BE2C (cell line): ENCODE results near the gene KIF19.

ENCODE experiments used
- DNase-seq: peaks from one replicate; pipeline ENCODE4 v3.0.0-alpha.2; 2020
- H3K27me3 ChIP-seq: fragments of 250-450 bp; sonication (Bioruptor Pico); 2 replicates; pipeline ENCODE4 v1.5.1; 2020; ENCODE audit warnings: mild to moderate bottlenecking
- H3K36me3 ChIP-seq: fragments of 250-450 bp; sonication (Bioruptor Pico); 2 replicates; pipeline ENCODE4 v1.5.1; 2020; ENCODE audit warnings: mild to moderate bottlenecking
- H3K4me1 ChIP-seq: fragments of 250-450 bp; sonication (Bioruptor Pico); 2 replicates; pipeline ENCODE4 v1.5.1; 2020
- H3K4me3 ChIP-seq: 2 replicates; pipeline ENCODE4 v1.5.1; 2011; ENCODE audit warnings: low read depth, low read length
- H3K9me3 ChIP-seq: fragments of 250-450 bp; sonication (Bioruptor Pico); 2 replicates; pipeline ENCODE4 v1.5.1; 2020
- CTCF ChIP-seq: IDR thresholded peaks from 2 replicates; pipeline ENCODE4 v1.5.1; 2012; ENCODE audit warnings: mild to moderate bottlenecking, low read depth, low read length

Gene KIF19

GRCh38 chr17:74380959-74381808 lies 55.2 kb downstream of the KIF19 start:
- Histone ChIP-seq H3K4me1 (peaks cover 4% of the 10 kb centered on the region), H3K27me3 (peaks cover 16% of the 10 kb centered on the region), H3K9me3 (no peaks in the 10 kb centered on the region), H3K36me3 (no peaks in the 10 kb centered on the region), H3K4me3 (no peak overlapping the region)
- no peak for TF ChIP-seq CTCF
- no peak for DNase-seq

GRCh38 chr17:74383141-74383540 lies 57.1 kb downstream of the KIF19 start:
- Histone ChIP-seq H3K27me3 (peaks cover 6% of the 10 kb centered on the region), H3K9me3 (no peaks in the 10 kb centered on the region), H3K4me1 (peaks cover 4% of the 10 kb centered on the region), H3K4me3 (no peak overlapping the region), H3K36me3 (no peaks in the 10 kb centered on the region)
- no peak for TF ChIP-seq CTCF
- no peak for DNase-seq

GRCh38 chr17:74385201-74385600 lies 59.2 kb downstream of the KIF19 start:
- H3K27me3 ChIP-seq = no peaks in the 10 kb centered on the region
- TF ChIP-seq CTCF = no peak
- no peak for DNase-seq
- H3K4me3 ChIP-seq = no peak overlapping the region
- no peaks in the 10 kb centered on the region for H3K4me1 ChIP-seq
- no peaks in the 10 kb centered on the region for H3K36me3 ChIP-seq
- H3K9me3 ChIP-seq = no peaks in the 10 kb centered on the region

GRCh38 chr17:74386386-74386785 lies 60.4 kb downstream of the KIF19 start:
- no peaks in the 10 kb centered on the region for H3K36me3 ChIP-seq
- TF ChIP-seq CTCF = no peak
- H3K9me3 ChIP-seq = no peaks in the 10 kb centered on the region

GRCh38 chr17:74387365-74388218 lies 61.6 kb downstream of the KIF19 start:
- Histone ChIP-seq H3K4me1 (peaks cover 10% of the 10 kb centered on the region), H3K4me3 (no peak overlapping the region), H3K9me3 (no peaks in the 10 kb centered on the region), H3K27me3 (no peaks in the 10 kb centered on the region), H3K36me3 (no peaks in the 10 kb centered on the region)
- no peak for DNase-seq
- TF ChIP-seq CTCF = no peak

More at GRCh38 chr17:74386386-74386785, 60.4 kb downstream of the KIF19 start:
- Histone ChIP-seq H3K4me3 (no peak overlapping the region), H3K4me1 (peaks cover 4% of the 10 kb centered on the region), H3K27me3 (no peaks in the 10 kb centered on the region)
- DNase-seq = no peak
